HCT116 (cell line): ENCODE results near the gene PIGP. TPM values are rescaled to one million over a fixed set of nuclear protein-coding genes. Genes with fewer than 3 reads are reported as not detected.

Source experiments
- ATAC-seq: fragments of 200-7000 bp; cut with Tn5 transposase; 2 replicates; pipeline ENCODE4 v1.9.1; 2020; ENCODE audit warnings: mild to moderate bottlenecking, moderate library complexity
- BruUV-seq: library from RNA; stranded (reverse); fragments of 400-500 nt; replicated peaks from 2 replicates; lab custom pipeline; 2021; lab: Mats Ljungman, UMichigan
- CTCF ChIA-PET: fragments of 300-600 bp; sonication (Branson Sonifier 250); formaldehyde crosslinking; loops from one replicate; lab custom pipeline; 2021; ENCODE audit warnings: antibody characterized with exemption; lab: Charles Lee
- POLR2A ChIA-PET: fragments of 300-600, 350-600 bp; sonication (Branson Sonifier 250); formaldehyde crosslinking; loops from one replicate; lab custom pipeline; 2021; ENCODE audit warnings: antibody characterized with exemption; lab: Charles Lee
- RAD21 ChIA-PET, 2 experiments: fragments of 300-600 bp; sonication (Branson Sonifier 250); formaldehyde crosslinking; loops; one replicate each; lab custom pipeline; 2023; ENCODE audit warnings: low total read pairs in 2 of 2; ENCODE audit not compliant: uncharacterized antibody in 2 of 2, unreplicated experiment in 2 of 2, low non-redundant PET in 1 of 2; lab: Charles Lee
- DNase-seq: peaks from one replicate; pipeline ENCODE4 v3.0.0-alpha.2; 2010; ENCODE audit warnings: low read depth, low spot score
- H2AFZ ChIP-seq: fragments of 200-600 bp; shearing (Covaris generic), sonication (generic); 2 replicates; pipeline ENCODE4 v1.6.1; 2017; ENCODE audit warnings: low read depth, mixed run types, mixed read lengths, antibody characterized with exemption, low read length; ENCODE audit not compliant: poor library complexity, severe bottlenecking
- H3K27ac ChIP-seq: 2 replicates; pipeline ENCODE4 v1.5.1; 2012; ENCODE audit warnings: low read depth, low read length
- H3K27me3 ChIP-seq: fragments of 200-600 bp; sonication (generic); 2 replicates; pipeline ENCODE4 v1.6.1; 2016; ENCODE audit warnings: mixed run types, low read length, mixed read lengths; ENCODE audit not compliant: insufficient read depth
- H3K36me3 ChIP-seq, 2 experiments: fragments of 200-500 bp in 1 of 2; fragments of 200-600 bp in 1 of 2; sonication (Bioruptor generic) in 1 of 2; sonication (generic) in 1 of 2; 2 replicates each; pipeline versions ENCODE4 v1.5.1 to v1.6.1; 2014 to 2016; ENCODE audit warnings: low read length in 2 of 2, inconsistent platforms in 1 of 2, mixed read lengths in 1 of 2, mixed run types in 1 of 2; ENCODE audit not compliant: insufficient read depth in 2 of 2, control insufficient read depth in 1 of 2
- H3K4me1 ChIP-seq, 2 experiments: fragments of 200-600 bp in 1 of 2; sonication (generic) in 1 of 2; 2 replicates each; pipeline versions ENCODE4 v1.5.1 to v1.6.1; 2012 to 2017; ENCODE audit warnings: low read length in 2 of 2, inconsistent platforms in 1 of 2, mild to moderate bottlenecking in 1 of 2, mixed read lengths in 1 of 2, mixed run types in 1 of 2, moderate library complexity in 1 of 2; ENCODE audit not compliant: insufficient read depth in 2 of 2, control insufficient read depth in 1 of 2
- H3K4me2 ChIP-seq: fragments of 200-600 bp; sonication (generic); 2 replicates; pipeline ENCODE4 v1.6.1; 2017; ENCODE audit warnings: mixed run types, low read length, mixed read lengths
- H3K4me3 ChIP-seq, 2 experiments: fragments of 200-600 bp in 1 of 2; sonication (generic) in 1 of 2; replicated peaks in 1 of 2; 2 replicates each; pipeline ENCODE4 v1.5.1; 2011 to 2016; ENCODE audit warnings: low read length in 2 of 2, control low read depth in 1 of 2, low read depth in 1 of 2, mild to moderate bottlenecking in 1 of 2, mixed read lengths in 1 of 2, mixed run types in 1 of 2
- H3K79me2 ChIP-seq: fragments of 200-600 bp; sonication (generic); 2 replicates; pipeline ENCODE4 v1.6.1; 2017; ENCODE audit warnings: mild to moderate bottlenecking, mixed run types, low read length, moderate library complexity, mixed read lengths; ENCODE audit not compliant: insufficient read depth
- H3K9ac ChIP-seq: fragments of 200-600 bp; sonication (generic); 2 replicates; pipeline ENCODE4 v1.6.1; 2016; ENCODE audit warnings: low read length, mixed read lengths
- H3K9me2 ChIP-seq: fragments of 200-600 bp; sonication (generic), shearing (Covaris generic); 2 replicates; pipeline ENCODE4 v1.6.1; 2017; ENCODE audit warnings: mixed run types, mild to moderate bottlenecking, moderate library complexity; ENCODE audit not compliant: insufficient read depth
- H3K9me3 ChIP-seq, 2 experiments: fragments of 200-500 bp in 1 of 2; fragments of 200-600 bp in 1 of 2; sonication (Bioruptor generic) in 1 of 2; sonication (generic) in 1 of 2; 2 replicates each; pipeline ENCODE4 v1.6.1; 2014 to 2017; ENCODE audit warnings: low read length in 2 of 2, mixed read lengths in 2 of 2, inconsistent platforms in 1 of 2, low read depth in 1 of 2, mild to moderate bottlenecking in 1 of 2, mixed run types in 1 of 2, moderate library complexity in 1 of 2; ENCODE audit not compliant: control insufficient read depth in 1 of 2, insufficient read depth in 1 of 2
- H4K20me1 ChIP-seq: fragments of 200-600 bp; sonication (generic), shearing (Covaris generic); 2 replicates; pipeline ENCODE4 v1.6.1; 2017; ENCODE audit warnings: mixed run types, mild to moderate bottlenecking, moderate library complexity; ENCODE audit not compliant: insufficient read depth
- CBX3 ChIP-seq: IDR thresholded peaks from 2 replicates; pipeline ENCODE4 v1.6.1; 2012; ENCODE audit warnings: low read depth
- EGR1 ChIP-seq: IDR thresholded peaks from 2 replicates; pipeline ENCODE4 v1.6.1; 2012; ENCODE audit warnings: low read depth
- ELF1 ChIP-seq: IDR thresholded peaks from 2 replicates; pipeline ENCODE4 v1.6.1; 2012; ENCODE audit warnings: low read depth, borderline replicate concordance
- EZH2 ChIP-seq: fragments of 200-600 bp; sonication (generic); IDR thresholded peaks from 2 replicates; pipeline ENCODE4 v1.6.1; 2017; ENCODE audit warnings: antibody characterized with exemption, mixed run types
- EZH2phosphoT487 ChIP-seq: fragments of 200-600 bp; IDR thresholded peaks from 2 replicates; pipeline ENCODE4 v1.6.1; 2018; ENCODE audit warnings: antibody characterized with exemption, borderline replicate concordance
- FOSL1 ChIP-seq: IDR thresholded peaks from 2 replicates; pipeline ENCODE4 v1.6.1; 2012; ENCODE audit warnings: low read depth
- JUND ChIP-seq: IDR thresholded peaks from 2 replicates; pipeline ENCODE4 v1.6.1; 2012
- POLR2A ChIP-seq: IDR thresholded peaks from 2 replicates; pipeline ENCODE4 v1.7.0; 2011; ENCODE audit warnings: borderline replicate concordance; ENCODE audit not compliant: insufficient read depth, insufficient read length; ENCODE audit errors: extremely low read depth
- POLR2AphosphoS5 ChIP-seq: IDR thresholded peaks from 2 replicates; pipeline ENCODE4 v1.6.1; 2011; ENCODE audit warnings: mild to moderate bottlenecking, low read depth, low read length, moderate library complexity
- RAD21 ChIP-seq: IDR thresholded peaks from 2 replicates; pipeline ENCODE4 v1.6.1; 2012; ENCODE audit warnings: low read depth, mild to moderate bottlenecking
- SIN3A ChIP-seq: IDR thresholded peaks from 2 replicates; pipeline ENCODE4 v1.6.1; 2012; ENCODE audit warnings: low read depth
- SRF ChIP-seq: IDR thresholded peaks from 2 replicates; pipeline ENCODE4 v1.6.1; 2012; ENCODE audit warnings: low read depth
- YY1 ChIP-seq: IDR thresholded peaks from 2 replicates; pipeline ENCODE4 v1.6.1; 2011; ENCODE audit warnings: low read length, low read depth, moderate library complexity, mild to moderate bottlenecking; ENCODE audit not compliant: insufficient replicate concordance; ENCODE audit errors: extremely low read depth
- ZFX ChIP-seq: fragments of 450-650 bp; IDR thresholded peaks from 2 replicates; pipeline ENCODE4 v1.6.1; 2017
- ZNF274 ChIP-seq: fragments of 200-500 bp; sonication (Bioruptor generic); IDR thresholded peaks from 2 replicates; pipeline ENCODE4 v1.6.1; 2014; ENCODE audit warnings: mild to moderate bottlenecking, low read depth, low read length, inconsistent platforms
- intact Hi-C: fragments of 100-400 bp; cut with micrococcal nuclease; formaldehyde crosslinking; loops from 2 replicates; pipeline ENCODE4 v1.10.0; 2022
- total RNA-seq: library from RNA; stranded (reverse); gene quantifications from one replicate; pipeline ENCODE4 v1.2.1, GENCODE V29; 2021; ENCODE audit not compliant: unreplicated experiment
- TF ChIP-seq, protein P1 (sequence below): IDR thresholded peaks from 2 replicates; pipeline ENCODE4 v1.6.1; 2012; ENCODE audit warnings: low read depth
- TF ChIP-seq, protein P2 (sequence below): IDR thresholded peaks from 2 replicates; pipeline ENCODE4 v1.6.1; 2012
- TF ChIP-seq, protein P3 (sequence below): IDR thresholded peaks from 2 replicates; pipeline ENCODE4 v1.6.1; 2011; ENCODE audit warnings: mild to moderate bottlenecking, low read length, moderate library complexity; ENCODE audit not compliant: insufficient replicate concordance; ENCODE audit errors: extremely low read depth
- TF ChIP-seq, protein P4 (sequence below), 3 experiments: fragments of 200-600 bp in 1 of 3; sonication (generic) in 1 of 3; IDR thresholded peaks in 2 of 3; conservative IDR thresholded peaks in 1 of 3; 2 replicates each; pipeline ENCODE4 v1.5.1; 2012 to 2017; ENCODE audit warnings: low read depth in 2 of 3, low read length in 2 of 3, antibody characterized with exemption in 1 of 3, borderline replicate concordance in 1 of 3, control low read depth in 1 of 3, mild to moderate bottlenecking in 1 of 3, mixed read lengths in 1 of 3, mixed run types in 1 of 3, moderate library complexity in 1 of 3; ENCODE audit not compliant: insufficient read depth in 1 of 3
- TF ChIP-seq, protein P5 (sequence below): IDR thresholded peaks from 2 replicates; pipeline ENCODE4 v1.6.1; 2012

PIGP gene
- total RNA-seq, 1 experiment from 2014 or later = 23.5 TPM

DNA sequence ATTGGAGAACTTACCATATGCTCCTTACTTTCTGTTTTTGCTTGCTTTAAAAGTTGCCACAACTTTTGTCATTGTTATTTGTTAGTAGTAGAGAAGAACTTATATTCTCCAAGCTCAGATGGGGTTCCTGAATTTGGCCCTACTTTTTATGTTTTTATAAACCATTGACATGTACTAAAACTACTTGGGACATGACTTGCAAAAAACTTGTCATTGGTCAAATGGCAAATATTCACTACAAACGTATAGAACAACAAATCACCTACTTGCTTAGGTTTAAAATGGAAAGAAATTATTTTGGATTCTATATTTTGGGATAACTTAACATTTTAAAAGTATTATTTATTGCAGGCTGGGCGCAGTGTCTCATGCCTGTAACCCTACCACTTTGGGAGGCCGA lies 32.7 kb downstream of the PIGP start:
- no peaks in the 10 kb centered on the region for H3K9me2 ChIP-seq
- H3K4me1 ChIP-seq = no peaks in the 10 kb centered on the region
- no peak for DNase-seq
- H3K9me3 ChIP-seq = no peaks in the 10 kb centered on the region
- no peaks in the 10 kb centered on the region for H3K79me2 ChIP-seq
- TF ChIP-seq ZNF274 (no peak), EGR1 (no peak), FOSL1 (no peak), ZFX (no peak), EZH2 (no peak), JUND (no peak), SRF (no peak), SIN3A (no peak), YY1 (no peak), ELF1 (no peak), RAD21 (no peak), POLR2AphosphoS5 (no peak), CBX3 (no peak), EZH2phosphoT487 (no peak), POLR2A (no peak)
- TF ChIP-seq, protein P1, sequence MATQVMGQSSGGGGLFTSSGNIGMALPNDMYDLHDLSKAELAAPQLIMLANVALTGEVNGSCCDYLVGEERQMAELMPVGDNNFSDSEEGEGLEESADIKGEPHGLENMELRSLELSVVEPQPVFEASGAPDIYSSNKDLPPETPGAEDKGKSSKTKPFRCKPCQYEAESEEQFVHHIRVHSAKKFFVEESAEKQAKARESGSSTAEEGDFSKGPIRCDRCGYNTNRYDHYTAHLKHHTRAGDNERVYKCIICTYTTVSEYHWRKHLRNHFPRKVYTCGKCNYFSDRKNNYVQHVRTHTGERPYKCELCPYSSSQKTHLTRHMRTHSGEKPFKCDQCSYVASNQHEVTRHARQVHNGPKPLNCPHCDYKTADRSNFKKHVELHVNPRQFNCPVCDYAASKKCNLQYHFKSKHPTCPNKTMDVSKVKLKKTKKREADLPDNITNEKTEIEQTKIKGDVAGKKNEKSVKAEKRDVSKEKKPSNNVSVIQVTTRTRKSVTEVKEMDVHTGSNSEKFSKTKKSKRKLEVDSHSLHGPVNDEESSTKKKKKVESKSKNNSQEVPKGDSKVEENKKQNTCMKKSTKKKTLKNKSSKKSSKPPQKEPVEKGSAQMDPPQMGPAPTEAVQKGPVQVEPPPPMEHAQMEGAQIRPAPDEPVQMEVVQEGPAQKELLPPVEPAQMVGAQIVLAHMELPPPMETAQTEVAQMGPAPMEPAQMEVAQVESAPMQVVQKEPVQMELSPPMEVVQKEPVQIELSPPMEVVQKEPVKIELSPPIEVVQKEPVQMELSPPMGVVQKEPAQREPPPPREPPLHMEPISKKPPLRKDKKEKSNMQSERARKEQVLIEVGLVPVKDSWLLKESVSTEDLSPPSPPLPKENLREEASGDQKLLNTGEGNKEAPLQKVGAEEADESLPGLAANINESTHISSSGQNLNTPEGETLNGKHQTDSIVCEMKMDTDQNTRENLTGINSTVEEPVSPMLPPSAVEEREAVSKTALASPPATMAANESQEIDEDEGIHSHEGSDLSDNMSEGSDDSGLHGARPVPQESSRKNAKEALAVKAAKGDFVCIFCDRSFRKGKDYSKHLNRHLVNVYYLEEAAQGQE = no peak
- TF ChIP-seq, protein P2, sequence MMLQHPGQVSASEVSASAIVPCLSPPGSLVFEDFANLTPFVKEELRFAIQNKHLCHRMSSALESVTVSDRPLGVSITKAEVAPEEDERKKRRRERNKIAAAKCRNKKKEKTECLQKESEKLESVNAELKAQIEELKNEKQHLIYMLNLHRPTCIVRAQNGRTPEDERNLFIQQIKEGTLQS = no peak
- TF ChIP-seq, protein P3, sequence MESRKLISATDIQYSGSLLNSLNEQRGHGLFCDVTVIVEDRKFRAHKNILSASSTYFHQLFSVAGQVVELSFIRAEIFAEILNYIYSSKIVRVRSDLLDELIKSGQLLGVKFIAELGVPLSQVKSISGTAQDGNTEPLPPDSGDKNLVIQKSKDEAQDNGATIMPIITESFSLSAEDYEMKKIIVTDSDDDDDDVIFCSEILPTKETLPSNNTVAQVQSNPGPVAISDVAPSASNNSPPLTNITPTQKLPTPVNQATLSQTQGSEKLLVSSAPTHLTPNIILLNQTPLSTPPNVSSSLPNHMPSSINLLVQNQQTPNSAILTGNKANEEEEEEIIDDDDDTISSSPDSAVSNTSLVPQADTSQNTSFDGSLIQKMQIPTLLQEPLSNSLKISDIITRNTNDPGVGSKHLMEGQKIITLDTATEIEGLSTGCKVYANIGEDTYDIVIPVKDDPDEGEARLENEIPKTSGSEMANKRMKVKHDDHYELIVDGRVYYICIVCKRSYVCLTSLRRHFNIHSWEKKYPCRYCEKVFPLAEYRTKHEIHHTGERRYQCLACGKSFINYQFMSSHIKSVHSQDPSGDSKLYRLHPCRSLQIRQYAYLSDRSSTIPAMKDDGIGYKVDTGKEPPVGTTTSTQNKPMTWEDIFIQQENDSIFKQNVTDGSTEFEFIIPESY = no peak
- TF ChIP-seq, protein P4, sequence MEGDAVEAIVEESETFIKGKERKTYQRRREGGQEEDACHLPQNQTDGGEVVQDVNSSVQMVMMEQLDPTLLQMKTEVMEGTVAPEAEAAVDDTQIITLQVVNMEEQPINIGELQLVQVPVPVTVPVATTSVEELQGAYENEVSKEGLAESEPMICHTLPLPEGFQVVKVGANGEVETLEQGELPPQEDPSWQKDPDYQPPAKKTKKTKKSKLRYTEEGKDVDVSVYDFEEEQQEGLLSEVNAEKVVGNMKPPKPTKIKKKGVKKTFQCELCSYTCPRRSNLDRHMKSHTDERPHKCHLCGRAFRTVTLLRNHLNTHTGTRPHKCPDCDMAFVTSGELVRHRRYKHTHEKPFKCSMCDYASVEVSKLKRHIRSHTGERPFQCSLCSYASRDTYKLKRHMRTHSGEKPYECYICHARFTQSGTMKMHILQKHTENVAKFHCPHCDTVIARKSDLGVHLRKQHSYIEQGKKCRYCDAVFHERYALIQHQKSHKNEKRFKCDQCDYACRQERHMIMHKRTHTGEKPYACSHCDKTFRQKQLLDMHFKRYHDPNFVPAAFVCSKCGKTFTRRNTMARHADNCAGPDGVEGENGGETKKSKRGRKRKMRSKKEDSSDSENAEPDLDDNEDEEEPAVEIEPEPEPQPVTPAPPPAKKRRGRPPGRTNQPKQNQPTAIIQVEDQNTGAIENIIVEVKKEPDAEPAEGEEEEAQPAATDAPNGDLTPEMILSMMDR (IDR thresholded peaks at IDR 0.05 in 2 of 3, conservative IDR thresholded peaks at IDR 0.05 in 1 of 3; ENCODE audit: borderline replicate concordance in 1 of 3, insufficient read depth in 1 of 3, low read depth in 2 of 3, low read length in 2 of 3) = no peak
- TF ChIP-seq, protein P5, sequence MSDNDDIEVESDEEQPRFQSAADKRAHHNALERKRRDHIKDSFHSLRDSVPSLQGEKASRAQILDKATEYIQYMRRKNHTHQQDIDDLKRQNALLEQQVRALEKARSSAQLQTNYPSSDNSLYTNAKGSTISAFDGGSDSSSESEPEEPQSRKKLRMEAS = no peak
- TF ChIP-seq, all 23 proteins: peak for 0
- H3K9ac ChIP-seq = no peak overlapping the region
- intact Hi-C loops = no loop called here
- RAD21 ChIA-PET = no interaction called here
- H3K4me3 ChIP-seq = no peak overlapping the region
- CTCF ChIA-PET = no interaction called here
- ATAC-seq = no peak
- POLR2A ChIA-PET = no interaction called here
- H4K20me1 ChIP-seq = no peaks in the 10 kb centered on the region
- H3K36me3 ChIP-seq = no peaks in the 10 kb centered on the region
- no peak overlapping the region for H3K4me2 ChIP-seq
- no peak overlapping the region for H3K27ac ChIP-seq
- H2AFZ ChIP-seq = no peak overlapping the region
- no peaks in the 10 kb centered on the region for H3K27me3 ChIP-seq
- BruUV-seq = no TSS peak
